Left ventricle myocardium inferior (tissue), 1 donor: ENCODE data around the gene HID1. TPM values are rescaled to one million over a fixed set of nuclear protein-coding genes. Genes with fewer than 3 reads are reported as not detected.

Experiments used
- DNase-seq: peaks from one replicate; pipeline ENCODE4 v3.0.0-alpha.2; 2020
- H3K27ac ChIP-seq: fragments of 200-600 bp; replicated peaks from 2 replicates; pipeline ENCODE4 v1.8.0; 2021
- H3K27me3 ChIP-seq: fragments of 200-600 bp; 2 replicates; pipeline ENCODE4 v1.8.0; 2021; ENCODE audit warnings: low read depth
- H3K36me3 ChIP-seq: fragments of 200-600 bp; 2 replicates; pipeline ENCODE4 v1.8.0; 2021
- H3K4me1 ChIP-seq: fragments of 200-600 bp; 2 replicates; pipeline ENCODE4 v1.8.0; 2021
- H3K4me3 ChIP-seq: fragments of 200-600 bp; 2 replicates; pipeline ENCODE4 v1.8.0; 2021; ENCODE audit warnings: mild to moderate bottlenecking, moderate library complexity
- H3K9me3 ChIP-seq: fragments of 200-600 bp; replicated peaks from 2 replicates; pipeline ENCODE4 v1.8.0; 2021
- intact Hi-C: fragments of 100-400 bp; cut with micrococcal nuclease; formaldehyde crosslinking; loops from one replicate; pipeline ENCODE4 v1.11.0; 2022
- total RNA-seq: library from RNA; stranded (reverse); fragmentation: NEBNext Ultra II Directional; extraction: Animal tissue kit (Norgen Biotek cat#: 25700); gene quantifications from one replicate; pipeline ENCODE4 v1.2.1, GENCODE V29; 2021
- TF ChIP-seq, protein P1 (sequence below): fragments of 200-600 bp; IDR thresholded peaks from 2 replicates; pipeline ENCODE4 v1.8.0; 2021; ENCODE audit warnings: antibody characterized with exemption, mild to moderate bottlenecking, borderline replicate concordance
- donor health status: DM: no; HTN: yes; CAD: no; lungs with severe emphysema.

Gene HID1
- total RNA-seq, 1 donor from 2014 or later, result 7.2 TPM

GRCh38 chr17:74941128-74941725, 31.3 kb downstream of the HID1 start:
- Histone ChIP-seq H3K4me1 (peaks cover 1% of the 10 kb centered on the region), H3K4me3 (no peak overlapping the region), H3K27ac (no peak overlapping the region), H3K36me3 (no peaks in the 10 kb centered on the region), H3K27me3 (peaks cover 94% of the 10 kb centered on the region), H3K9me3 (no peaks in the 10 kb centered on the region)
- intact Hi-C loops, result no loop called here
- TF ChIP-seq, protein P1, sequence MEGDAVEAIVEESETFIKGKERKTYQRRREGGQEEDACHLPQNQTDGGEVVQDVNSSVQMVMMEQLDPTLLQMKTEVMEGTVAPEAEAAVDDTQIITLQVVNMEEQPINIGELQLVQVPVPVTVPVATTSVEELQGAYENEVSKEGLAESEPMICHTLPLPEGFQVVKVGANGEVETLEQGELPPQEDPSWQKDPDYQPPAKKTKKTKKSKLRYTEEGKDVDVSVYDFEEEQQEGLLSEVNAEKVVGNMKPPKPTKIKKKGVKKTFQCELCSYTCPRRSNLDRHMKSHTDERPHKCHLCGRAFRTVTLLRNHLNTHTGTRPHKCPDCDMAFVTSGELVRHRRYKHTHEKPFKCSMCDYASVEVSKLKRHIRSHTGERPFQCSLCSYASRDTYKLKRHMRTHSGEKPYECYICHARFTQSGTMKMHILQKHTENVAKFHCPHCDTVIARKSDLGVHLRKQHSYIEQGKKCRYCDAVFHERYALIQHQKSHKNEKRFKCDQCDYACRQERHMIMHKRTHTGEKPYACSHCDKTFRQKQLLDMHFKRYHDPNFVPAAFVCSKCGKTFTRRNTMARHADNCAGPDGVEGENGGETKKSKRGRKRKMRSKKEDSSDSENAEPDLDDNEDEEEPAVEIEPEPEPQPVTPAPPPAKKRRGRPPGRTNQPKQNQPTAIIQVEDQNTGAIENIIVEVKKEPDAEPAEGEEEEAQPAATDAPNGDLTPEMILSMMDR, result no peak
- no peak for DNase-seq

- peaks cover 96% of the 10 kb centered on the region for H3K27me3 ChIP-seq
- intact Hi-C loops, result no loop called here
These were observed 33.0 kb downstream of the HID1 start for GRCh38 chr17:74939534-74939933.

DNA sequence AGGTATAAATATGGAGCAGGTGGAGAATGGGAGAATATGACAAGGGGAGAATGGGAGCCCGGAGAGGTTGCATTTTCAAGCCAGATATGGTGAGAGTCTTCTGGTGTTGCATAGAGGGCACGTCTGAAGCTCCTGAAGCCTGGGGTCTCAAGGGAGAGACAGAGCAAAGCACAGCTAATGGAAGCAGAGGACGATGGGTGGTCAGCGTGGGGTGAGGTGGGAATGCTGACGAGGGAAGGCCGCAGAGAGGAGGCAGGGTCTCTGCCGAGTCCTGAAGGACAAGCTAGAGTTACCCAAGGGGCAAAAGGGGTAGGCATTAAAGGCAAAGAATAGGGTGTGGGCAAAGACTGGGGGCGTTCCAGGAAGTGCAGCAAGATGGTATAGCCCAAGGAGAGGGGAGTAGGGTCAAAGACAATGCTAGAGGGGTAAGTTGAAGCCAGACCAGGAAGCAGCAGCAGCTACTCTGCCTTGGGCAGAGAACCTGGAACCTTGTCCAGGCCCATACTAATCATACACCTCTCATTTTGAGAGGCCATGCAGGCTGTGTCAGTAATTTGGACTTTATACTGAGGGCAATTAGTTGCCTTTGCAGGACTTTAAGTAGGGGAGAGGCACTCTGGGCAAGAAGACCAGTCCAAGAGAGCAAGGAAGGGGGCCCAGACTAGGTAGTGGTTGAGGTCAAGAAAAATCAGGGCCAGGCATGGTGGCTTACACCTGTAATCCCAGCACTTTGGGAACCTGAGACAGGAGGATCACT, 34.2 kb downstream of the HID1 start:
- Histone ChIP-seq H3K9me3 (no peaks in the 10 kb centered on the region), H3K4me3 (no peak overlapping the region), H3K4me1 (peaks cover 10% of the 10 kb centered on the region), H3K27ac (no peak overlapping the region), H3K36me3 (no peaks in the 10 kb centered on the region), H3K27me3 (peaks cover 94% of the 10 kb centered on the region)
- TF ChIP-seq, protein P1, result no peak
- no peak for DNase-seq
- intact Hi-C loops, result no loop called here

More at GRCh38 chr17:74939534-74939933, 33.0 kb downstream of the HID1 start:
- no peak overlapping the region for H3K27ac ChIP-seq
- H3K4me1 ChIP-seq, result peaks cover 10% of the 10 kb centered on the region
- DNase-seq, result no peak
- TF ChIP-seq, protein P1, result no peak
- no peaks in the 10 kb centered on the region for H3K9me3 ChIP-seq
- H3K36me3 ChIP-seq, result no peaks in the 10 kb centered on the region
- no peak overlapping the region for H3K4me3 ChIP-seq

DNA sequence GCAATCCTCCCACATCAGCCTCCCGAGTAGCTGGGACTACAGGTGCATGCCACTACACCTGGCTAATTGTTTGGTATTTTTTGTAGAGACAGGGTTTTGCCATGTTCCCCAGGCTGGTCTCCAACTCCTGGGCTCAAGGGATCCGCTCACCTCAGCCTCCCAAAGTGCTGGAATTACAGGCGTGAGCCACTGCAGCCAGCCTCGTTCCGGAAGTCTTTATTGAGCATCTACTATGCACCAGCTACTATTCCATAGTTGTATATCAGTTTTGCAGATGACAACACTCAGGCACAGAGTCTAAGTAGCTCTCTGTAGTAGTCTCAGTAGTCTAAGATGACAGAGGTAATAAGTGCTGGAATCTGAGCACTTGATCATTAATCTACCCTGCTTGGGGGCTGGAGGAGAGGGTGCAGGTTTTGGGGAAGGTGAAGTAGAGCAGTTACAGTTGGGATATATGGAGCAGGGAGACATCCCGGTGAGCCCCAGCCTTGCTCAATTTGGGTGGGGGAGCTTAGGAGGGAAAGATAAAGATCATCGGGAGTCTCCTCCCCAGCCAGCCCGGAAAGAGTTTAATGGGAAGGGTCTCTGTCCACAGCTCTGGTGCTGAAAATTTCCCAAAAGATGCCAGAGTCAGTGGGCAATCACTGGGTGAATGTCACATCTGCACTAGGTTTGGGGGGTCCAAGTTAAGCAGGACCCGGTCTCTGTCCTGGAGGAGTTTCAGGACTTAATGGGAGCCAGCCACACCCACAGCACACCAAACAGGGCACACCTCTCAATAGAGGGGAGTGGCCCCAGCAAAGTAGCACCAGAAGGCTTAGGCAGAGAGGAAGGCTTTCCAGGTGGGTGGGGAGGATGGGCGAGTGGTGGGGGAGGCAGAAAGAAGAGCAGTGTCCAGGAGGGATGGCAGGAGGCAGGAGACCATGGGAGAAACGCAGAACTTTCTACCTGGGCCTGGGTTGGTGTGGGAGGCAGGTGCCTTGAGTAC, 35.2 kb downstream of the HID1 start:
- DNase-seq, result no peak
- Histone ChIP-seq H3K36me3 (no peaks in the 10 kb centered on the region), H3K9me3 (no peaks in the 10 kb centered on the region), H3K27ac (no peak overlapping the region), H3K4me1 (peaks cover 10% of the 10 kb centered on the region), H3K27me3 (peaks cover 94% of the 10 kb centered on the region), H3K4me3 (no peak overlapping the region)
- TF ChIP-seq, protein P1, result no peak
- intact Hi-C loops, result no loop called here

GRCh38 chr17:74936470-74936799, 36.1 kb downstream of the HID1 start:
- H3K4me1 ChIP-seq, result peaks cover 10% of the 10 kb centered on the region
- intact Hi-C loops, result no loop called here
- no peak overlapping the region for H3K4me3 ChIP-seq
- no peak for DNase-seq
- no peaks in the 10 kb centered on the region for H3K9me3 ChIP-seq
- no peaks in the 10 kb centered on the region for H3K36me3 ChIP-seq
- H3K27me3 ChIP-seq, result peaks cover 94% of the 10 kb centered on the region
- no peak overlapping the region for H3K27ac ChIP-seq
- TF ChIP-seq, protein P1, result no peak
